Measurements from ENCODE around the gene OR6N1.

DNA sequence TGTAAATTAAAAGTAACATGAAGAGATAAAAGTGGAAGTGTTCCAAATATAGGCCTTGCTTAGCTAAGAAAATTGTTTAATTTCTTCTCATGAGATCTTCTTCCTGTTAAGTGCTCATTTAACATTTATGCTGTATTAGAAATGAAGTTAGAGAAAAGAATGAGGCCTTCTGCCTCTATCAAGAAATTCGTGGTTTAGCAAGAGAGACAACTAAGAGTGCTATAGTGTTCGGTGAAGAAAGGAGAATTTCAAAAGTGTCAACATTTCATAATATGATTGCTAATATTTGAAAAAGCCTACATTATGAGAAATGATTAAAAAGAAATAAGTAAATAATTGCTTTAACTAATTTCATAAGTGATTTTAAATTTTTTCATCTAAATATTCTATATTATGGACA lies 40.3 kb upstream of the OR6N1 start:
- TF ChIP-seq, protein P1, sequence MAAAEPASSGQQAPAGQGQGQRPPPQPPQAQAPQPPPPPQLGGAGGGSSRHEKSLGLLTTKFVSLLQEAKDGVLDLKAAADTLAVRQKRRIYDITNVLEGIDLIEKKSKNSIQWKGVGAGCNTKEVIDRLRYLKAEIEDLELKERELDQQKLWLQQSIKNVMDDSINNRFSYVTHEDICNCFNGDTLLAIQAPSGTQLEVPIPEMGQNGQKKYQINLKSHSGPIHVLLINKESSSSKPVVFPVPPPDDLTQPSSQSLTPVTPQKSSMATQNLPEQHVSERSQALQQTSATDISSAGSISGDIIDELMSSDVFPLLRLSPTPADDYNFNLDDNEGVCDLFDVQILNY (CRISPR knock-in tag; IDR thresholded peaks at IDR 0.05): no peak
- TF ChIP-seq BMI1 (IDR thresholded peaks at IDR 0.05; ENCODE audit: low read length) (no peak), ZBTB7A (IDR thresholded peaks at IDR 0.05; ENCODE audit: borderline replicate concordance, control insufficient read depth, low read depth, low read length) (no peak), RAD21 (CRISPR knock-in tag; conservative IDR thresholded peaks at IDR 0.05 in 1 of 2, IDR thresholded peaks at IDR 0.05 in 1 of 2) (no peak)
- TF ChIP-seq, protein P2, sequence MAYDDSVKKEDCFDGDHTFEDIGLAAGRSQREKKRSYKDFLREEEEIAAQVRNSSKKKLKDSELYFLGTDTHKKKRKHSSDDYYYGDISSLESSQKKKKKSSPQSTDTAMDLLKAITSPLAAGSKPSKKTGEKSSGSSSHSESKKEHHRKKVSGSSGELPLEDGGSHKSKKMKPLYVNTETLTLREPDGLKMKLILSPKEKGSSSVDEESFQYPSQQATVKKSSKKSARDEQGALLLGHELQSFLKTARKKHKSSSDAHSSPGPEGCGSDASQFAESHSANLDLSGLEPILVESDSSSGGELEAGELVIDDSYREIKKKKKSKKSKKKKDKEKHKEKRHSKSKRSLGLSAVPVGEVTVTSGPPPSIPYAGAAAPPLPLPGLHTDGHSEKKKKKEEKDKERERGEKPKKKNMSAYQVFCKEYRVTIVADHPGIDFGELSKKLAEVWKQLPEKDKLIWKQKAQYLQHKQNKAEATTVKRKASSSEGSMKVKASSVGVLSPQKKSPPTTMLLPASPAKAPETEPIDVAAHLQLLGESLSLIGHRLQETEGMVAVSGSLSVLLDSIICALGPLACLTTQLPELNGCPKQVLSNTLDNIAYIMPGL (CRISPR knock-in tag; IDR thresholded peaks at IDR 0.05): no peak

All from K562 (cell line).